DMS 273 (cell line): Measurements from ENCODE around the gene SPNS3.

ENCODE experiments used
- DNase-seq: peaks from one replicate; lab custom pipeline; 2025; ENCODE audit not compliant: unreplicated experiment; lab: John Stamatoyannopoulos, UW

SPNS3 gene

GRCh38 chr17:4487820-4488716, 54.3 kb downstream of the SPNS3 start:
- DNase-seq: peak; percentile 46

DNA sequence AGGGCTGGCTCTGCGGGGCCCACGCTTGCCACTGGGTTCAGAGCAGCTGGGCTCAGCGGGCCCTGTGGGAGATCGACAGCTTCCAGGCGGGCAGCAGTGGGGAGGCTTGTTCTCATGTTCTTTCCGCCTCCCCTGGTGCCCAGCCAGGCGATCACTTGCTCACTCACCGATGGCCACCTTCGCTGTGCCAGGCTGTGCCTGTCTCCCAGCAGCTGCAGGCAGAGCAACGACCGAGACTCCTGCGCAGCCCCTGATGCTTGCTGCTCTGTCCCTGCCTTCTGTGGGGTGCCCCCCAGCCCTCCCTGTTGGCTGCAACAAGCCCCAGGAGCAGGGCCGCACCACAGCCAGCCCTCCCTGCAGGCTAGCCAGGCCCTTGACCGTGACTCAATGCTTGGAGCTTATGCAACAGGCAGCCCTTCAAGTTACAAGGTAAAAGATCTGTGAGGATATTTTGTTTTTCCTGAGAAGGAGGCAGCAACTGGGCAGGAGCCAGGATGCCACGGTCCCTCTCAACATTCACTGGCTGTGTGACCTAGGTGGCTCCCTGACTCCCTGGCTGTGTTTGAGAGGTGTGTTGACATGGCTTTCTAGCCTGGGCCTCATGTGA, 55.4 kb downstream of the SPNS3 start:
- DNase-seq: peak; percentile 31

DNA sequence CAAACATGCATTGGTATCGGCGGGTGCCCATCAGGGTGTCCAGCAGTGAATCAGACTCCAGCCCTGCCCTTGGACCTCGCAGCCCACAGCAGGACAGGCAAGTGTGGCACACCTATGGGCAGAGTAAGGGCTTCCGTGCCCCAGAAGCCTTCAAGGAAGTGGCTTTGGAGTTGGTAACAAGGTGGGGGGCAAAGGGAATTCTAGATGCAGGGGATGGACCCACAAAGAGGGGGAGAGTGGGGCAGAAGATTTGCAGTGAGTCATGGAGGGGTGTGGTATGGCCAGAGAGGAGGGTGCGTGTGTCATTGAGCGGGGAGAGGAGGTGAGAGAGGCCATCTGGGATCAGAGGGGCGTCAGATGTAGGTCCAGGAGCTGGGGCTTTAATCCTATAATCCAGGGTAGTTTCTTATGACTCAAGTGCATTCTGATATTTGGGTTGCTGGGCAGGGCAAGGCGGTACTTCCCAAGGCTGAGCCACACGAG, 56.4 kb downstream of the SPNS3 start:
- DNase-seq: no peak

DNA sequence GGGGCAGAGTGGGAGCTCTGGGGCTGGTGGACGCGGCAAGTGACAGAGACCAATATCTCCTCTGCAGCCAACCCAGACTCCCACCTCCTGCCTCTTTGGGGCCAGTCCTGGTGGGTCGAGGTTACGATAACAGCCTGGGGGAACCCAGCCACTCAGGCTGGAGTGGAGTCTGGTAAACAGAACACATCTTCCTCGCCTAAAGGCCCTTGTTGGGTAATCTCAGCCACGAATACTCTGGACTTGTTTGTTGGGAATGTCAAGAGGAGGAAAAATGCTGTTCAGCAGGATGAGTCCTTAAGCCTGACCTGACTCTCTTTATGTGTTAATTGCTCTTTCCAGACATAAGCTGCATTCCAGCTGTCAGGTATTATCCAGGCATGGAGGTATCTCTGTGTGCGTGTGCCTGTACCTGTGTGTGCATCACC, 56.9 kb downstream of the SPNS3 start:
- DNase-seq: no peak

GRCh38 chr17:4492721-4493561, 59.2 kb downstream of the SPNS3 start:
- DNase-seq: peak; percentile 52

- DNase-seq: peak; percentile 32
Measured at GRCh38 chr17:4497101-4497824, 63.5 kb downstream of the SPNS3 start.

- DNase-seq: peak; percentile 92
Measured at GRCh38 chr17:4498461-4499397, 65.0 kb downstream of the SPNS3 start, which contains the start of gene SPNS2. Gene SPNS2 (plus strand): TSS chr17:4498881. CDS start chr17:4499048, 167 bp downstream.

GRCh38 chr17:4499431-4500190, 65.9 kb downstream of the SPNS3 start:
- DNase-seq: peak; percentile 75

- peak; percentile 53 for DNase-seq
Measured at GRCh38 chr17:4500191-4500571, 66.4 kb downstream of the SPNS3 start.

GRCh38 chr17:4501295-4501949, 67.7 kb downstream of the SPNS3 start:
- DNase-seq: peak; percentile 28

- peak; percentile 45 for DNase-seq
Measured at GRCh38 chr17:4502466-4503154, 68.9 kb downstream of the SPNS3 start.

GRCh38 chr17:4503283-4504025, 69.7 kb downstream of the SPNS3 start:
- no peak for DNase-seq

GRCh38 chr17:4504188-4504587, 70.4 kb downstream of the SPNS3 start:
- no peak for DNase-seq

DNA sequence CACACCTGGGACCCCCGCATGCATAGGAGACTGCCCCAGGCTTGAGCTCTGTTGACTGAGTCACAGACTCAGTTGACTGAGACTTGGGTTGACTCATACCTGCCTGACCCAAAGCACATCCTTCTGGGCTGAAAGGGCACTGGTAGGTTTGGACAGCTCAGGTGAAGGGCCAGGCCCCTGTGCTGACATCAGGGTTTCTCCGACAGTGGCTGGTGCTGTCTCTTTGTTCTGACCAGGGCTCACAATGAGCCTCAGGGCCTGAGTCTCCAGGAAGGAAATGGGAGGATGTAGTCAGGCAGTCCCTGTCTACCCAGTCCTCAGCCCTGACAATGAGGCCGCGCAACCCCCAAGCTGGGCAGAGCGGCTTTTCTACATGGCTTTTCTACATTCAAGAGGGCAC, 71.4 kb downstream of the SPNS3 start:
- DNase-seq: no peak

DNA sequence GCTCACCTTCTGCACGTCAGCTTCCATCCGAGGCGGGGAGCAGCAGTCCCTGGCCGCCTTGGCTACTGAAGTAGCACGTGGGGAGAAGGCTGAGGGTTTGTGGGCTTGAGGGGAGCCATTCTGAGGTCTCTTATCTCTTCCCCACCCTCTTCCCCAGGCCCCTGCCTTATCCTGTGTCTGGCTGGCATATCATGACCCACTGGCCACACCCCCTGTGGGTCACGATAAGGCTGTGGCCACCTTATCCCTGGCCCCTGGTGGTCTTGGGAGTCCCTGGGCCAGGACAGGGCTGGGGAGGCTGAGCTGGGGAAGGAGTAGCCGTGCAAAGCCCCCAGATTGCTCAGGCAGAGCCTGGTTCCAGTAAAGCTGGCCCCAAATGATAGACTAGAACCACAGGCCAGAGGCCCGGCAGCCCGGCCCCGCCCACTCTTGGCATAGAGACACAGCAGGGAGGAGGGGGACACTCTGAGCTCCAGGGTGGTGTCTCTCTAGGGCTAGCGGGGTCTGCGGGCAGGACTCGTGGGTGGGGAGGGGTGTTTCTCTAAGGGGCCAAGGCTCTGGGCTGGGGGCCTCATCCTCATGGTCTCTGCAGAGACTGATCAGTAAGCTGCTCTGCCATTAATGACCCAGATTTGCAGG, 72.6 kb downstream of the SPNS3 start:
- no peak for DNase-seq

DNA sequence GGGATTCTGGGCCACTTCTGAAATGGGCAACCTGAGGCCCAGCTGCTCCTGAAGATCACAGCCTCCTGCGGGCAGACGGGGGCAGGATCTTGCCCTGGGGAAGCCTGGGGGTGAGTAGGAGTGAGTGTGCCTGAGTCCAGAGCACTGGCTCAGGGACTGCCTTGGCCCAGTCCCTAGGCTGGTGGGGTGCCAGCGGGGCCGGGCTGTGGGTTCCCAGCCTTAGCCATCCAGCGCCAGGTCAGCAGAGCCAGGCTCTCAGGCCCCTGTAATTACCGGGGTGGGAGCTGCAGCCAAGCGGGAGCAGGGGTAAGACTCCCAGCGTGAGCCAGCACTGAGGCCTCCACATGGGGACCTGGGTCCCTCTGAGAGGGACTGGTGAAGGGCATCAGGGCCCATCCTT, 73.2 kb downstream of the SPNS3 start:
- no peak for DNase-seq
